ENCODE data around the gene ELMO3.
A peak's percentile ranks its signal among the peaks of the same experiment; 100 is the strongest.

Gene ELMO3

DNA sequence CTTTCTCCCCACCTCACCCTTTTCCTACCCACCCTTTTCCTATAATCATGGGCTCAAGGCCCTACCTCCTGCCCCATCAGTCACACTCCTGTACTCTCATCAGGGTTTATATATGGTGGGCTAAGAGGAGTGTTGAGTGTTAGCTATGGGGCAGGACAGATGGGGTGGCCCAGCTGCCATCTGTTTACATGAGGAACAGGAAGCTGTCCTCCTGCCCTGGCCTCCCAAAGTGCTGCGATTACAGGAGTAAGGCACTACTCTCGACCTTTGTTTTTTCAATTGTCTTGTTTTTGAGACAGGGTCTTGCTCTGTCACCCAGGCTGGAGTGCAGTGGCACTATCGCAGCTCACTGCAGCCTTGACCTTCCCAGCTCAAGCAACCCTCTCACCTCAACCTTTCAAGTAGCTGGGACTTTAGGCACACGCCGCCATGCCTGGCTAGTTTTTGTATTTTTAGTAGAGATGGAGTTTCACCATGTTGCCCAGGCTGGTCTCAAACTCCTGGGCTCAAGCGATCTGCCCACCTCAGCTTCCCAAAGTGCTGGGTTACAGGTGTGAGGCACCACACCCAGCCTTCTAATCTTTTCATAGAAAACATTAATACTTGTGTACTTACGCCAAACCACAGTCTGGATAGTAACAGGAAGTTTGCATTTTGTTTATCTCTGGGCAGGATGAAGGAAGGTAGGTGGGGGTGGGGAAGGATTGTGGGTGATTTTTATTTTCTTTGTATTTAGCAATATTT lies 40.9 kb upstream of the ELMO3 start:
- TF ChIP-seq CTCF (IDR thresholded peaks at IDR 0.05; ENCODE audit: low read depth, low read length) (no peak), EZH2phosphoT487 (IDR thresholded peaks at IDR 0.05; ENCODE audit: low read depth) (no peak)
- H3K9ac ChIP-seq (ENCODE audit: low read length): peak overlapping the region; percentile 91
- H3K27me3 ChIP-seq (ENCODE audit: low read depth, low read length): no peaks in the 10 kb centered on the region
- peaks cover 12% of the 10 kb centered on the region for H3K36me3 ChIP-seq (replicated peaks; ENCODE audit: low read depth, low read length)
- peak overlapping the region; percentile 87 for H3K4me3 ChIP-seq (ENCODE audit: low read length)
- H3K4me2 ChIP-seq (ENCODE audit: low read length): peak overlapping the region; percentile 99
- H2AFZ ChIP-seq (ENCODE audit: low read depth, low read length): no peak overlapping the region
- H3K27ac ChIP-seq (ENCODE audit: low read length): peak overlapping the region; percentile 86
- H4K20me1 ChIP-seq (ENCODE audit: insufficient read depth, low read length): no peaks in the 10 kb centered on the region
- peaks cover 20% of the 10 kb centered on the region for H3K4me1 ChIP-seq (ENCODE audit: low read length)
- H3K9me3 ChIP-seq (ENCODE audit: insufficient read depth, low read length): no peaks in the 10 kb centered on the region
- H3K79me2 ChIP-seq (ENCODE audit: low read length): peaks cover 14% of the 10 kb centered on the region

GRCh38 chr16:67158637-67159600 lies 40.0 kb upstream of the ELMO3 start:
- Histone ChIP-seq H3K4me1 (ENCODE audit: low read length) (peaks cover 20% of the 10 kb centered on the region), H3K4me3 (ENCODE audit: low read length) (peak overlapping the region; percentile 87), H3K27me3 (ENCODE audit: low read depth, low read length) (no peaks in the 10 kb centered on the region), H3K9me3 (ENCODE audit: insufficient read depth, low read length) (no peaks in the 10 kb centered on the region), H3K79me2 (ENCODE audit: low read length) (peaks cover 14% of the 10 kb centered on the region), H4K20me1 (ENCODE audit: insufficient read depth, low read length) (no peaks in the 10 kb centered on the region), H3K36me3 (replicated peaks; ENCODE audit: low read depth, low read length) (peaks cover 12% of the 10 kb centered on the region), H3K4me2 (ENCODE audit: low read length) (peak overlapping the region; percentile 99), H3K27ac (ENCODE audit: low read length) (peak overlapping the region; percentile 86), H3K9ac (ENCODE audit: low read length) (peak overlapping the region; percentile 91), H2AFZ (ENCODE audit: low read depth, low read length) (no peak overlapping the region)
- TF ChIP-seq EZH2phosphoT487 (IDR thresholded peaks at IDR 0.05; ENCODE audit: low read depth) (no peak), CTCF (IDR thresholded peaks at IDR 0.05; ENCODE audit: low read depth, low read length) (no peak)

DNA sequence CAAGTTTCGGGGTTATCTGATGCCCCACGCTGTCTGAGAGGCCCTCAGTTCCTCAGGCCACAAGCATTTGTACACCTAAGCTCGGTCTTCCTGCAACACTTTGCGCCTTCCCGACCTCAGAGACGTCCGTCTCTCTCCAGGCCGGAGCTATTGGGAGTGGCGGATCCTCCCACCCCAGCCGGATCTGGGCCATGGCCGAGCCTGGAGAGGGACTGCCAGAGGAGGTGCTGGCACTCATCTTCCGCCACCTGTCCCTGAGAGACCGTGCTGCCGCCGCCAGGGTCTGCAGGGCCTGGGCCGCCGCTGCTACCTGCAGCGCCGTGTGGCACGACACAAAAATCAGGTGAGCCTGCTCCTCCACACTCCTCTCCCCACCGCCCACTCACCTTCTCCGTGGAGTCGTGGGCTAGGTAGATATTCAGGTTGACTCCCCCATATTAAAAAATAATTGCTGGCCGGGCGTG lies 37.3 kb upstream of the ELMO3 start:
- no peak overlapping the region for H3K4me3 ChIP-seq (ENCODE audit: low read length)
- no peak overlapping the region for H3K27ac ChIP-seq (ENCODE audit: low read length)
- no peak overlapping the region for H3K4me2 ChIP-seq (ENCODE audit: low read length)
- H2AFZ ChIP-seq (ENCODE audit: low read depth, low read length): no peak overlapping the region
- H3K9me3 ChIP-seq (ENCODE audit: insufficient read depth, low read length): no peaks in the 10 kb centered on the region
- H3K4me1 ChIP-seq (ENCODE audit: low read length): peaks cover 26% of the 10 kb centered on the region
- no peaks in the 10 kb centered on the region for H3K27me3 ChIP-seq (ENCODE audit: low read depth, low read length)
- no peaks in the 10 kb centered on the region for H4K20me1 ChIP-seq (ENCODE audit: insufficient read depth, low read length)
- H3K36me3 ChIP-seq (replicated peaks; ENCODE audit: low read depth, low read length): peaks cover 7% of the 10 kb centered on the region
- TF ChIP-seq CTCF (IDR thresholded peaks at IDR 0.05; ENCODE audit: low read depth, low read length): no peak
- no peak for TF ChIP-seq EZH2phosphoT487 (IDR thresholded peaks at IDR 0.05; ENCODE audit: low read depth)
- H3K9ac ChIP-seq (ENCODE audit: low read length): no peak overlapping the region
- H3K79me2 ChIP-seq (ENCODE audit: low read length): peaks cover 14% of the 10 kb centered on the region

All from OCI-LY3 (cell line).